ENCODE data around the gene EPHB2.

GRCh38 chr1:22788254-22788661 lies 77.6 kb downstream of the EPHB2 start:
- TF ChIP-seq EZH2 (IDR thresholded peaks at IDR 0.05) (no peak), POLR2AphosphoS5 (IDR thresholded peaks at IDR 0.05; ENCODE audit: borderline replicate concordance, low read depth, low read length) (no peak), FOXP2 (optimal IDR thresholded peaks at IDR 0.05; ENCODE audit: control extremely low read depth, extremely low read length, insufficient read depth) (no peak)

All from SK-N-MC (cell line).